Heart right ventricle (tissue), 16 donors: ENCODE results near the gene SMURF1. TPM values are rescaled to one million over a fixed set of nuclear protein-coding genes. Genes with fewer than 3 reads are reported as not detected.
A peak's percentile ranks its signal among the peaks of the same experiment; 100 is the strongest.

Source experiments
- ATAC-seq, 8 donors: fragments of 200-7000 bp; cut with Tn5 transposase; one replicate each; pipeline ENCODE4 v1.9.1; 2020; ENCODE audit warnings: mild to moderate bottlenecking in 8 of 8, moderate library complexity in 8 of 8, moderate number of reproducible peaks in 1 of 8
- DNase-seq, 2 donors: peaks; one replicate each; pipeline ENCODE4 v3.0.0-alpha.2; 2020
- H3K27ac ChIP-seq, 10 donors: fragments of 200-600 bp; sonication (generic) in 2 of 10; one replicate each; pipeline versions ENCODE4 v1.5.0 to v1.8.0; 2020 to 2022; ENCODE audit warnings: mild to moderate bottlenecking in 3 of 10
- H3K27me3 ChIP-seq, 7 donors: fragments of 200-600 bp; one replicate each; pipeline ENCODE4 v1.8.0; 2021 to 2022; ENCODE audit warnings: mild to moderate bottlenecking in 2 of 7
- H3K36me3 ChIP-seq, 9 donors: fragments of 200-600 bp; sonication (generic) in 1 of 9; one replicate each; pipeline versions ENCODE4 v1.5.0 to v1.8.0; 2020 to 2022; ENCODE audit warnings: mild to moderate bottlenecking in 2 of 9
- H3K4me1 ChIP-seq, 9 donors: fragments of 200-600 bp; sonication (generic) in 1 of 9; one replicate each; pipeline versions ENCODE4 v1.5.0 to v1.8.0; 2020 to 2022; ENCODE audit warnings: mild to moderate bottlenecking in 4 of 9
- H3K4me3 ChIP-seq, 10 donors: fragments of 200-600 bp; sonication (generic) in 2 of 10; one replicate each; pipeline versions ENCODE4 v1.5.0 to v1.8.0; 2020 to 2022; ENCODE audit warnings: mild to moderate bottlenecking in 7 of 10, moderate library complexity in 2 of 10
- H3K9me3 ChIP-seq, 11 donors: fragments of 200-600 bp in 10 of 11; sonication (generic) in 2 of 11; one replicate each; pipeline versions ENCODE4 v1.5.0 to v1.8.0; 2013 to 2022; ENCODE audit warnings: mild to moderate bottlenecking in 2 of 11, control low read depth in 1 of 11, moderate library complexity in 1 of 11
- CTCF ChIP-seq, 9 donors: fragments of 200-600 bp; sonication (generic) in 2 of 9; IDR thresholded peaks; one replicate each; pipeline versions ENCODE4 v1.5.0 to v1.8.0; 2021 to 2022; ENCODE audit warnings: antibody characterized with exemption in 9 of 9, mild to moderate bottlenecking in 5 of 9, moderate library complexity in 1 of 9
- WGBS, 2 donors: extraction: QIAGEN DNeasy Blood & Tissue Kit; methylation state at CpG; one replicate each; pipeline ENCODE4 v1.1.7; 2013; ENCODE audit warnings: inconsistent platforms in 1 of 2; 5-methylcytosine and 5-hydroxymethylcytosine counted together
- intact Hi-C, 10 donors: fragments of 100-400 bp; cut with DNase I; formaldehyde crosslinking; loops; one replicate each; pipeline versions ENCODE4 v1.11.1 to v1.14.2; 2022
- polyA plus RNA-seq, 2 donors: library from polyadenylated mRNA; stranded (reverse); fragments of 200-250 nt; gene quantifications; one replicate each; pipeline ENCODE4 v1.2.3, GENCODE V29; 2013
- total RNA-seq, 10 donors: library from RNA; stranded (reverse); fragmentation: NEBNext Ultra II Directional in 3 of 10; extraction: Animal tissue kit (Norgen Biotek cat#: 25700) in 3 of 10; gene quantifications; one replicate each; pipeline versions ENCODE4 v1.2.1 to v1.2.4, GENCODE V29; 2021 to 2023
- donor health status: Arrhythmogenic right ventricular cardiomyopathy.
- donor health status: ischemic (EF 13 %, LVEDD 7.1; RV severe dilation, severe dysfunction).
- donor health status: healthy with polysubstance abuse.
- donor health status: DM: no; HTN: yes; CAD: no.
- donor health status: DM: no; HTN: no; CAD: no.
- donor health status: ischemic (EF 25% LVEDD 6.9; RV normal size, moderate dysfunction).
- donor health status: ischemic (EF 25% LVEDD 5.7; RV mildly dilated, moderate dysfunction).
- donor health status: healthy.
- donor health status: DM: yes; HTN: yes; CAD: no.
- donor health status: Ischemic cardiomyopathy.
- donor health status: ischemic (EF 35%, LVEDD 5.7; RV mildly dilated, moderate dysfunction).
- donor health status: nonischemic (EF 11% LVEDD 7.7; RV severe dilation, severe dysfunction).
- donor health status: DM: yes; HTN: yes; CAD: no.
- donor health status: PGD.
- donor health status: ischemic (EF 29% LVEDD 5.4; RV normal size, mild dysfunction).
- donor health status: nonischemic (EF 23%, LVEDD 6.1; RV moderate dilation, normal function).

Gene SMURF1
- total and polyA plus RNA-seq, 12 donors = 4.2 to 14.7 (median 10.8) TPM

GRCh38 chr7:99137411-99138180 lies 6.3 kb downstream of the SMURF1 start:
- intact Hi-C loops = no loop called here
- 31 to 36% methylated on average over 10 of the region's 10 CpGs for WGBS, 2 donors
- ATAC-seq = peak in 1 of 8 donors; percentile 8

GRCh38 chr7:99135938-99136337 lies 8.0 kb downstream of the SMURF1 start:
- Histone ChIP-seq H3K36me3 (no peaks in the 10 kb centered on the region), H3K4me3 (no peak overlapping the region), H3K27me3 (no peaks in the 10 kb centered on the region), H3K9me3 (no peaks in the 10 kb centered on the region), H3K27ac (no peak overlapping the region), H3K4me1 (peaks cover 0 to 92% (median 61%) of the 10 kb centered on the region in 9 donors)
- no peak for DNase-seq
- intact Hi-C loops = no loop called here
- WGBS, 2 donors = 96 to 97% methylated on average over 4 of the region's 4 CpGs
- no peak for ATAC-seq
- no peak for TF ChIP-seq CTCF (IDR thresholded peaks at IDR 0.05)

More at GRCh38 chr7:99137411-99138180, 6.3 kb downstream of the SMURF1 start:
- Histone ChIP-seq H3K4me3 (peak overlapping the region in 4 of 10 donors; percentile 5 to 34 (median 21)), H3K4me1 (peaks cover 0 to 91% (median 70%) of the 10 kb centered on the region in 9 donors), H3K9me3 (no peaks in the 10 kb centered on the region), H3K27ac (peak overlapping the region in 4 of 10 donors; percentile 6 to 23 (median 15)), H3K27me3 (no peaks in the 10 kb centered on the region), H3K36me3 (no peaks in the 10 kb centered on the region)
- TF ChIP-seq CTCF (IDR thresholded peaks at IDR 0.05) = no peak
- DNase-seq = no peak

GRCh38 chr7:99133766-99134564 lies 9.9 kb downstream of the SMURF1 start:
- ATAC-seq = no peak
- DNase-seq = no peak
- Histone ChIP-seq H3K36me3 (no peaks in the 10 kb centered on the region), H3K9me3 (no peaks in the 10 kb centered on the region), H3K4me3 (no peak overlapping the region), H3K27me3 (no peaks in the 10 kb centered on the region), H3K27ac (no peak overlapping the region), H3K4me1 (peaks cover 0 to 88% (median 55%) of the 10 kb centered on the region in 9 donors)
- intact Hi-C loops = no loop called here
- TF ChIP-seq CTCF (IDR thresholded peaks at IDR 0.05) = no peak
- WGBS, 2 donors = 61 to 66% methylated on average over 9 of the region's 9 CpGs

- 83 to 89% methylated on average over 8 of the region's 8 CpGs for WGBS, 2 donors
- no peaks in the 10 kb centered on the region for H3K36me3 ChIP-seq
- DNase-seq (no peak), ATAC-seq (no peak)
- H3K4me3 ChIP-seq = no peak overlapping the region
- H3K27me3 ChIP-seq = no peaks in the 10 kb centered on the region
- intact Hi-C loops = no loop called here
- H3K4me1 ChIP-seq = peaks cover 0 to 88% (median 56%) of the 10 kb centered on the region in 9 donors
- H3K9me3 ChIP-seq = no peaks in the 10 kb centered on the region
- no peak overlapping the region for H3K27ac ChIP-seq
- no peak for TF ChIP-seq CTCF (IDR thresholded peaks at IDR 0.05)
These were observed 11.2 kb downstream of the SMURF1 start for GRCh38 chr7:99132595-99133321.
